Neutrophil (primary cell): ENCODE measurements around the gene EXOC3L4.

ENCODE experiments used
- H3K27ac ChIP-seq: fragments of 200-600 bp; sonication (generic); 2 replicates; pipeline ENCODE4 v1.5.1; 2016; ENCODE audit warnings: mild to moderate bottlenecking, moderate library complexity
- H3K27me3 ChIP-seq: fragments of 200-600 bp; sonication (generic); 2 replicates; pipeline ENCODE4 v1.6.0; 2016; ENCODE audit warnings: mild to moderate bottlenecking
- H3K36me3 ChIP-seq: fragments of 200-600 bp; sonication (generic); 2 replicates; pipeline ENCODE4 v1.5.1; 2017
- H3K4me1 ChIP-seq, 2 experiments: fragments of 200-600 bp in 1 of 2; sonication (generic) in 1 of 2; 1 replicate in 1 of 2; 2 replicates in 1 of 2; pipeline versions ENCODE4 v1.5.1 to v1.6.1; 2013 to 2016; ENCODE audit warnings: low read depth in 1 of 2, low read length in 1 of 2, mild to moderate bottlenecking in 1 of 2, moderate library complexity in 1 of 2; ENCODE audit not compliant: control insufficient read depth in 1 of 2, insufficient read depth in 1 of 2
- H3K4me3 ChIP-seq, 2 experiments: fragments of 200-600 bp in 1 of 2; sonication (generic) in 1 of 2; 1 replicate in 1 of 2; 2 replicates in 1 of 2; pipeline ENCODE4 v1.5.1; 2013 to 2016; ENCODE audit warnings: low read depth in 1 of 2, low read length in 1 of 2, mild to moderate bottlenecking in 1 of 2, moderate library complexity in 1 of 2
- H3K9me3 ChIP-seq: fragments of 200-600 bp; sonication (generic); 2 replicates; pipeline ENCODE4 v1.5.1; 2016
- CTCF ChIP-seq: fragments of 200-600 bp; sonication (generic); IDR thresholded peaks from 2 replicates; pipeline ENCODE4 v1.5.1; 2016; ENCODE audit warnings: antibody characterized with exemption

EXOC3L4 gene

GRCh38 chr14:103078860-103079587 is 15.5 kb upstream of the EXOC3L4 start:
- H3K9me3 ChIP-seq = no peaks in the 10 kb centered on the region
- peaks cover 92% of the 10 kb centered on the region for H3K27me3 ChIP-seq
- H3K4me1 ChIP-seq = peaks cover 8 to 10% of the 10 kb centered on the region in 2 experiments
- no peak for TF ChIP-seq CTCF
- no peaks in the 10 kb centered on the region for H3K36me3 ChIP-seq
- no peak overlapping the region for H3K27ac ChIP-seq
- H3K4me3 ChIP-seq = no peak overlapping the region

- Histone ChIP-seq H3K27ac (no peak overlapping the region), H3K4me1 (no peaks in the 10 kb centered on the region), H3K36me3 (no peaks in the 10 kb centered on the region), H3K9me3 (no peaks in the 10 kb centered on the region), H3K4me3 (no peak overlapping the region), H3K27me3 (peaks cover 92% of the 10 kb centered on the region)
- TF ChIP-seq CTCF = no peak
These were observed 12.6 kb upstream of the EXOC3L4 start for GRCh38 chr14:103081951-103082350.

GRCh38 chr14:103084021-103084919 is 10.3 kb upstream of the EXOC3L4 start, which contains the start of gene LBHD2:
Gene LBHD2 (plus strand): TSS chr14:103084210. CDS start chr14:103086013, 1,803 bp downstream.
- peaks cover 100% of the 10 kb centered on the region for H3K27me3 ChIP-seq
- no peak within 1 kb of the TSS for H3K4me3 ChIP-seq
- H3K36me3 ChIP-seq = no peaks in the 10 kb centered on the region
- no peaks in the 10 kb centered on the region for H3K4me1 ChIP-seq
- no peak within 1 kb of the TSS for H3K27ac ChIP-seq
- no peak for TF ChIP-seq CTCF
- no peaks in the 10 kb centered on the region for H3K9me3 ChIP-seq

- no peaks in the 10 kb centered on the region for H3K9me3 ChIP-seq
- no peaks in the 10 kb centered on the region for H3K36me3 ChIP-seq
- no peak overlapping the region for H3K4me3 ChIP-seq
- no peak overlapping the region for H3K27ac ChIP-seq
- TF ChIP-seq CTCF = no peak
- no peaks in the 10 kb centered on the region for H3K4me1 ChIP-seq
- H3K27me3 ChIP-seq = peaks cover 100% of the 10 kb centered on the region
These were observed 9.1 kb upstream of the EXOC3L4 start for GRCh38 chr14:103085106-103086091.

GRCh38 chr14:103086771-103087342 is 7.7 kb upstream of the EXOC3L4 start:
- peaks cover 100% of the 10 kb centered on the region for H3K27me3 ChIP-seq
- H3K27ac ChIP-seq = no peak overlapping the region
- no peaks in the 10 kb centered on the region for H3K36me3 ChIP-seq
- no peak overlapping the region for H3K4me3 ChIP-seq
- no peak for TF ChIP-seq CTCF
- no peaks in the 10 kb centered on the region for H3K9me3 ChIP-seq
- peaks cover 4 to 10% of the 10 kb centered on the region in 2 experiments for H3K4me1 ChIP-seq
